ENCODE measurements around the gene IFT88. TPM values are rescaled to one million over a fixed set of nuclear protein-coding genes. Genes with fewer than 3 reads are reported as not detected.

Gene IFT88
- total and polyA plus RNA-seq, 2 of the 8 experiments (the other 6 are each of a cell fraction or from before 2014, with no cell fraction given): 1.7 to 5.8 TPM

GRCh38 chr13:20526664-20527063 lies 40.3 kb upstream of the IFT88 start (continued):
- no peak for TF ChIP-seq RAD21 (IDR thresholded peaks at IDR 0.05 in 1 of 2, conservative IDR thresholded peaks at IDR 0.05 in 1 of 2; ENCODE audit: low read depth in 2 of 2, low read length in 2 of 2)
- TF ChIP-seq RFX5 (IDR thresholded peaks at IDR 0.05; ENCODE audit: borderline replicate concordance, low read depth, low read length): no peak
- TF ChIP-seq SIRT6 (IDR thresholded peaks at IDR 0.05; ENCODE audit: low read length): no peak
- no peak for TF ChIP-seq HDAC6 (IDR thresholded peaks at IDR 0.05; ENCODE audit: low read depth, low read length)

Data from H1 (cell line).